K562 (cell line): Measurements from ENCODE around the gene IRF2. TPM values are rescaled to one million over a fixed set of nuclear protein-coding genes. Genes with fewer than 3 reads are reported as not detected.
A peak's percentile ranks its signal among the peaks of the same experiment; 100 is the strongest.

ENCODE experiments used
- ARID4B ChIP-seq: sonication (generic); formaldehyde crosslinking; IDR thresholded peaks from 2 replicates; pipeline ENCODE4 v1.8.0; 2022; ENCODE audit warnings: mild to moderate bottlenecking, missing genetic modification reagents
- COPS2 ChIP-seq: fragments of 450-650 bp; conservative IDR thresholded peaks from 2 replicates; pipeline ENCODE4 v1.6.1; 2016; ENCODE audit warnings: mild to moderate bottlenecking, moderate library complexity
- E4F1 ChIP-seq: fragments of 250-450 bp; sonication (Bioruptor Pico); IDR thresholded peaks from 2 replicates; pipeline ENCODE4 v1.5.0; 2021; ENCODE audit warnings: mild to moderate bottlenecking, borderline replicate concordance
- ETV6 ChIP-seq, 3 experiments: fragments of 150-350 bp in 1 of 3; sonication (generic) in 1 of 3; formaldehyde crosslinking in 1 of 3; IDR thresholded peaks; 2 replicates each; pipeline versions ENCODE4 v1.6.1 to v1.8.0; 2014 to 2022; ENCODE audit warnings: borderline replicate concordance in 2 of 3, low read depth in 2 of 3, antibody characterized with exemption in 1 of 3, low read length in 1 of 3, mild to moderate bottlenecking in 1 of 3, missing genetic modification reagents in 1 of 3
- FOS ChIP-seq: IDR thresholded peaks from 3 replicates; pipeline ENCODE4 v1.6.1; 2011; ENCODE audit not compliant: insufficient read length; ENCODE audit errors: extremely low read depth
- FUS ChIP-seq: fragments of 200-400 bp; formaldehyde crosslinking; optimal IDR thresholded peaks from 2 replicates; pipeline ENCODE3; 2017; ENCODE audit warnings: low read depth, low read length
- GATA2 ChIP-seq: sonication (generic); formaldehyde crosslinking; IDR thresholded peaks from 2 replicates; pipeline ENCODE4 v1.4.0; 2020; ENCODE audit warnings: mild to moderate bottlenecking, missing genetic modification reagents
- MBD1 ChIP-seq: fragments of 250-450 bp; sonication (Bioruptor Pico); IDR thresholded peaks from 2 replicates; pipeline ENCODE4 v1.8.0; 2022; ENCODE audit warnings: inconsistent platforms
- PPARD ChIP-seq: fragments of 250-450 bp; sonication (Bioruptor Pico); IDR thresholded peaks from 2 replicates; pipeline ENCODE4 v1.8.0; 2022; ENCODE audit warnings: inconsistent platforms, mild to moderate bottlenecking, moderate library complexity
- RBM14 ChIP-seq: fragments of 200-400 bp; formaldehyde crosslinking; IDR thresholded peaks from 2 replicates; pipeline ENCODE4 v1.6.1; 2018; ENCODE audit warnings: low read depth, mild to moderate bottlenecking, low read length, moderate library complexity, borderline replicate concordance; ENCODE audit not compliant: insufficient read depth
- SMARCA4 ChIP-seq: fragments of 450-650 bp; IDR thresholded peaks from 2 replicates; pipeline ENCODE4 v1.6.1; 2016
- SNIP1 ChIP-seq: fragments of 450-650 bp; IDR thresholded peaks from 2 replicates; pipeline ENCODE4 v1.7.1; 2017; ENCODE audit warnings: low read depth, mild to moderate bottlenecking
- TEAD4 ChIP-seq, 2 experiments: sonication (generic) in 1 of 2; formaldehyde crosslinking in 1 of 2; IDR thresholded peaks; 2 replicates each; pipeline versions ENCODE4 v1.6.1 to v1.8.0; 2012 to 2022; ENCODE audit warnings: borderline replicate concordance in 1 of 2, inconsistent platforms in 1 of 2, low read length in 1 of 2, mild to moderate bottlenecking in 1 of 2, missing genetic modification reagents in 1 of 2
- U2AF2 ChIP-seq: fragments of 200-400 bp; formaldehyde crosslinking; optimal IDR thresholded peaks from 2 replicates; pipeline ENCODE3; 2017; ENCODE audit warnings: low read depth, mild to moderate bottlenecking, low read length
- ZFP36 ChIP-seq: fragments of 150-350 bp; IDR thresholded peaks from 2 replicates; pipeline ENCODE4 v1.6.1; 2018; ENCODE audit warnings: low read length, low read depth; ENCODE audit not compliant: partially characterized antibody
- ZNF134 ChIP-seq: fragments of 250-450 bp; sonication (Bioruptor Pico); conservative IDR thresholded peaks from 2 replicates; pipeline ENCODE4 v1.4.0; 2020
- ZNF444 ChIP-seq: fragments of 250-450 bp; sonication (Bioruptor Pico); IDR thresholded peaks from 2 replicates; pipeline ENCODE4 v1.4.0; 2020; ENCODE audit warnings: mild to moderate bottlenecking, moderate library complexity
- ZNF57 ChIP-seq: fragments of 450-650 bp; formaldehyde crosslinking; IDR thresholded peaks from 2 replicates; pipeline ENCODE4 v1.4.0; 2020; ENCODE audit warnings: mild to moderate bottlenecking, moderate library complexity
- polyA plus RNA-seq, 8 experiments: library from polyadenylated mRNA; depleted of rRNA in 4 of 8; stranded (reverse) in 5 of 8; unstranded in 3 of 8; fragments of >200 nt; fragmentation: Nextera tagmentation in 2 of 8; fragmentation: Illumina TruSeq in 1 of 8; extraction: Ambion mirVana in 2 of 8; extraction: Trizol in 1 of 8; gene quantifications; 2 replicates each; pipeline versions ENCODE4 v1.2.1 to v1.2.3, GENCODE V29; 2011 to 2014; ENCODE audit warnings: inconsistent platforms in 1 of 8, missing spikeins in 1 of 8
- total RNA-seq, 7 experiments: library from RNA; depleted of rRNA in 6 of 7; stranded (reverse); fragments of >200 nt in 6 of 7; fragmentation: Illumina TruSeq in 2 of 7; extraction: Trizol in 2 of 7; gene quantifications; 2 replicates each; pipeline versions ENCODE4 v1.2.1 to v1.2.3, GENCODE V29; 2011 to 2021; ENCODE audit warnings: low replicate concordance in 1 of 7

Gene IRF2
- total and polyA plus RNA-seq, 9 of the 15 experiments (the other 6 are each of a cell fraction or from before 2014, with no cell fraction given), result 7.1 to 17.1 (median 11.3) TPM

GRCh38 chr4:184417802-184418511 lies 56.4 kb downstream of the IRF2 start (continued):
- TF ChIP-seq SMARCA4 (peak; percentile 71; the same call in 1 of the 2 replicates), ARID4B (no peak), ZFP36 (no peak), FOS (peak; percentile 50), FUS (no peak), TEAD4 (IDR thresholded peaks at IDR 0.05; ENCODE audit: low read length) (no peak), TEAD4 (CRISPR knock-in tag; IDR thresholded peaks at IDR 0.05; ENCODE audit: borderline replicate concordance) (no peak), MBD1 (no peak), U2AF2 (no peak), ZNF134 (no peak), RBM14 (no peak), ETV6 (IDR thresholded peaks at IDR 0.05; ENCODE audit: borderline replicate concordance in 1 of 2, low read depth in 2 of 2, low read length in 1 of 2) (no peak), ETV6 (CRISPR knock-in tag; IDR thresholded peaks at IDR 0.05; ENCODE audit: borderline replicate concordance) (no peak), GATA2 (no peak), ZNF57 (CRISPR knock-in tag) (no peak), PPARD (no peak), COPS2 (no peak), ZNF444 (CRISPR knock-in tag) (no peak), SNIP1 (no peak), E4F1 (CRISPR knock-in tag) (no peak)
